ENCODE data around the gene MTTP. TPM values are rescaled to one million over a fixed set of nuclear protein-coding genes. Genes with fewer than 3 reads are reported as not detected.

MTTP gene
- polyA plus RNA-seq, 1 donor (not counting 4 experiments of a cell fraction or from before 2014, with no cell fraction given), result 0.05 TPM

GRCh38 chr4:99614491-99614890, 39.9 kb downstream of the MTTP start:
- FAIRE-seq (no peak), DNase-seq (ENCODE audit: low read depth, low spot score) (no peak)
- dilution Hi-C loops (cut with MboI; ENCODE audit: extremely low pct_ligation_motif_present, low sequenced_read_pairs), result no loop called here
- H3K9me3 ChIP-seq (ENCODE audit: control insufficient read depth, low read depth, low read length), result no peaks in the 10 kb centered on the region
- no peaks in the 10 kb centered on the region for H3K4me1 ChIP-seq (ENCODE audit: control insufficient read depth, extremely low read depth, insufficient read depth, low read length)
- H3K4me2 ChIP-seq (ENCODE audit: control insufficient read depth, extremely low read depth, insufficient read depth, low read depth, low read length), result no peak overlapping the region
- no peaks in the 10 kb centered on the region for H4K20me1 ChIP-seq (ENCODE audit: control insufficient read depth, extremely low read depth, insufficient read depth, low read length)
- H3K9ac ChIP-seq (ENCODE audit: control insufficient read depth, extremely low read depth, insufficient read depth, low read length), result no peak overlapping the region
- no peak overlapping the region for H3K27ac ChIP-seq (ENCODE audit: control insufficient read depth, insufficient read depth, low read length)
- no peak overlapping the region for H2AFZ ChIP-seq (ENCODE audit: control insufficient read depth, low read length)
- no peaks in the 10 kb centered on the region for H3K27me3 ChIP-seq (ENCODE audit: control insufficient read depth, extremely low read depth, insufficient read depth, low read length)
- H3K79me2 ChIP-seq (ENCODE audit: control insufficient read depth, insufficient read depth, low read length), result no peaks in the 10 kb centered on the region
- TF ChIP-seq EZH2 (IDR thresholded peaks at IDR 0.05; ENCODE audit: low read length) (no peak), CTCF (optimal IDR thresholded peaks at IDR 0.05 in 1 of 3, IDR thresholded peaks at IDR 0.05 in 1 of 3, conservative IDR thresholded peaks at IDR 0.05 in 1 of 3; ENCODE audit: extremely low read depth in 1 of 3, insufficient read depth in 2 of 3, low read length in 3 of 3) (no peak)
- H3K36me3 ChIP-seq (ENCODE audit: control insufficient read depth in 2 of 2, extremely low read depth in 1 of 2, insufficient read depth in 2 of 2, low read length in 2 of 2), result no peaks in the 10 kb centered on the region
- H3K9me1 ChIP-seq (ENCODE audit: control insufficient read depth, extremely low read depth, insufficient read depth, low read length), result no peaks in the 10 kb centered on the region
- H3K4me3 ChIP-seq (ENCODE audit: control insufficient read depth in 2 of 3, extremely low read depth in 1 of 3, insufficient read depth in 2 of 3, low read depth in 1 of 3, low read length in 3 of 3), result no peak overlapping the region

GRCh38 chr4:99615170-99615820, 40.7 kb downstream of the MTTP start:
- FAIRE-seq (no peak), DNase-seq (ENCODE audit: low read depth, low spot score) (no peak)
- H3K9me1 ChIP-seq (ENCODE audit: control insufficient read depth, extremely low read depth, insufficient read depth, low read length), result no peaks in the 10 kb centered on the region
- H4K20me1 ChIP-seq (ENCODE audit: control insufficient read depth, extremely low read depth, insufficient read depth, low read length), result no peaks in the 10 kb centered on the region
- H3K79me2 ChIP-seq (ENCODE audit: control insufficient read depth, insufficient read depth, low read length), result no peaks in the 10 kb centered on the region
- TF ChIP-seq CTCF (optimal IDR thresholded peaks at IDR 0.05 in 1 of 3, IDR thresholded peaks at IDR 0.05 in 1 of 3, conservative IDR thresholded peaks at IDR 0.05 in 1 of 3; ENCODE audit: extremely low read depth in 1 of 3, insufficient read depth in 2 of 3, low read length in 3 of 3) (no peak), EZH2 (IDR thresholded peaks at IDR 0.05; ENCODE audit: low read length) (no peak)
- H3K27me3 ChIP-seq (ENCODE audit: control insufficient read depth, extremely low read depth, insufficient read depth, low read length), result no peaks in the 10 kb centered on the region
- no peaks in the 10 kb centered on the region for H3K36me3 ChIP-seq (ENCODE audit: control insufficient read depth in 2 of 2, extremely low read depth in 1 of 2, insufficient read depth in 2 of 2, low read length in 2 of 2)
- H3K27ac ChIP-seq (ENCODE audit: control insufficient read depth, insufficient read depth, low read length), result no peak overlapping the region
- no peaks in the 10 kb centered on the region for H3K9me3 ChIP-seq (ENCODE audit: control insufficient read depth, low read depth, low read length)
- no peaks in the 10 kb centered on the region for H3K4me1 ChIP-seq (ENCODE audit: control insufficient read depth, extremely low read depth, insufficient read depth, low read length)
- dilution Hi-C loops (cut with MboI; ENCODE audit: extremely low pct_ligation_motif_present, low sequenced_read_pairs), result no loop called here
- H3K4me2 ChIP-seq (ENCODE audit: control insufficient read depth, extremely low read depth, insufficient read depth, low read depth, low read length), result no peak overlapping the region
- no peak overlapping the region for H3K4me3 ChIP-seq (ENCODE audit: control insufficient read depth in 2 of 3, extremely low read depth in 1 of 3, insufficient read depth in 2 of 3, low read depth in 1 of 3, low read length in 3 of 3)
- H2AFZ ChIP-seq (ENCODE audit: control insufficient read depth, low read length), result no peak overlapping the region
- no peak overlapping the region for H3K9ac ChIP-seq (ENCODE audit: control insufficient read depth, extremely low read depth, insufficient read depth, low read length)

All from keratinocyte (primary cell).